ENCODE data around the gene RIMS4. TPM values are rescaled to one million over a fixed set of nuclear protein-coding genes. Genes with fewer than 3 reads are reported as not detected.

RIMS4 gene
- total RNA-seq, 1 donor from 2014 or later: 3.2 TPM

- ATAC-seq (no peak), DNase-seq (no peak)
- TF ChIP-seq CTCF (IDR thresholded peaks at IDR 0.05): no peak
- intact Hi-C loops (cut with DNase I): no loop called here
- Histone ChIP-seq H3K9me3 (no peaks in the 10 kb centered on the region), H3K27ac (peak overlapping the region; percentile 73), H3K27me3 (no peaks in the 10 kb centered on the region), H3K36me3 (no peaks in the 10 kb centered on the region), H3K4me3 (no peak overlapping the region), H3K4me1 (peaks cover 25% of the 10 kb centered on the region)
Observed at GRCh38 chr20:44703956-44704488, 106.3 kb downstream of the RIMS4 start.

DNA sequence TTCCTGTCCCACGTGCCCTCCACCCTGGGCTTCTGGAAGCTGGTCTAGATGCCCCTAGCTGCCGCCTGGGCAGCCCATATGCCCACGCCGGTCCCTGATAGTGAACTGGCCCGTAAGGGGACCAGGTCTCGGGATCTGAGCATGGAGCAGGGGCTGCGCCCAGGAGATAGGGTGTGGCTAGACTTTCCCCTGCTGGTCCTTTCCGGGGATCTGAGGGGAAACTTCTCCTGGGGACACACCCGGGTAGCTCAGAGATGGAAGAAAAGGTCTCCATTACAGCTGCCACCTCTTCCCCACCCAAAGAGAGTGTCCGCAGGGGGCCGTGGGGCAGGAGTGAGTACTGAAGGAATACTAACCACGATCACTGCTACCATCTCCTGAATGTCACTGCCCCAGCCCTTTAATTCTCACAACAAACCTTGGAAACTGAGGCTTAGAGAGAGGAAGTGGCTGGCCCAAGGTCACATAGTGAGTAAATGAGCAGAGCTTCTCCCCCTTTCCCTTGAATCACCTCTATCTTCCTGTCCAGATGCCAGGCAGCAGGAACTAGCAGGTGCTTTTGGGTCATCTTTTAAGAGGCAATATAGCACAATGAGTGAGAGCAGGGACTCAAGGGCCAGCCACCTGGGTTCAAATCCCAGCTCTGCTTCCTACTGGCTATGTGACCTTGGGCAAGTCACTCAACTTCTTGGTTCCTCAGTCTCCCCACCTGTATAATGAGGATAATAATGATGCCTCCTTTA is 107.0 kb downstream of the RIMS4 start:
- no peak for TF ChIP-seq CTCF (IDR thresholded peaks at IDR 0.05)
- H3K9me3 ChIP-seq: no peaks in the 10 kb centered on the region
- ATAC-seq (no peak), DNase-seq (no peak)
- no peaks in the 10 kb centered on the region for H3K36me3 ChIP-seq
- peak overlapping the region; percentile 73 for H3K27ac ChIP-seq
- no peak overlapping the region for H3K4me3 ChIP-seq
- no peaks in the 10 kb centered on the region for H3K27me3 ChIP-seq
- H3K4me1 ChIP-seq: peaks cover 25% of the 10 kb centered on the region
- intact Hi-C loops (cut with DNase I): no loop called here

- ATAC-seq: peak; percentile 68
- Histone ChIP-seq H3K27ac (peak overlapping the region; percentile 73), H3K4me3 (no peak overlapping the region), H3K9me3 (no peaks in the 10 kb centered on the region), H3K4me1 (peaks cover 25% of the 10 kb centered on the region), H3K27me3 (no peaks in the 10 kb centered on the region), H3K36me3 (no peaks in the 10 kb centered on the region)
- intact Hi-C loops (cut with DNase I): no loop called here
- DNase-seq: peak; percentile 80
- peak; percentile 8 for TF ChIP-seq CTCF (IDR thresholded peaks at IDR 0.05)
Observed at GRCh38 chr20:44702776-44703175, 107.6 kb downstream of the RIMS4 start.

DNA sequence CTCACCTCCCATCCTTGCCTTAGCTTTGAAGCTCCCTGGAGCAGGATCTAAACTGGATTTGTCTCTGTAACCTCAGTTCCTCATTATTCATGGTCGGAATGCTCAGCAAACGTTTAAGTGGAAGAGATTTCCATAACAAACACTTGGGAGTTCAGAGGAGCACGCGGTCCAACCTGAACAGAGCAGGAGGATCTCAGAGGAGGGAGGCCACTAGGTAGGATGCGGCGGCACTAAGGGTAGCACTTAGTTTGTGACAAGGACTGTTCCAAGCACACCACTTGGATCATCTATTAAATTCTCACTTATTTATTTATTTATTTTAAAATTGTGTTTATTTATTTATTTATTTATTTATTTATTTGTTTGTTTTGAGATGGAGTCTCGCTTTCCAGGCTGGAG is 108.5 kb downstream of the RIMS4 start:
- DNase-seq (no peak), ATAC-seq (no peak)
- Histone ChIP-seq H3K4me1 (peaks cover 25% of the 10 kb centered on the region), H3K4me3 (no peak overlapping the region), H3K36me3 (no peaks in the 10 kb centered on the region), H3K27ac (peak overlapping the region; percentile 55), H3K27me3 (no peaks in the 10 kb centered on the region), H3K9me3 (no peaks in the 10 kb centered on the region)
- intact Hi-C loops (cut with DNase I): no loop called here
- no peak for TF ChIP-seq CTCF (IDR thresholded peaks at IDR 0.05)

Other genes starting within 250 kb of the RIMS4 start
- 88.8 TPM for gene PKIG, start 228.0 kb downstream of the RIMS4 start, total RNA-seq
- 5.8 TPM for gene ADA, start 158.8 kb downstream of the RIMS4 start, total RNA-seq
- gene CCN5, start 95.2 kb downstream of the RIMS4 start, total RNA-seq: 112 TPM
- gene KCNK15, start 64.7 kb downstream of the RIMS4 start, total RNA-seq: 1.1 TPM
- gene YWHAB, start 75.2 kb upstream of the RIMS4 start, total RNA-seq: 185 TPM
- gene PABPC1L, start 99.5 kb upstream of the RIMS4 start, total RNA-seq: 46.4 TPM
- 16.0 TPM for gene TOMM34, start 149.9 kb upstream of the RIMS4 start, total RNA-seq
- 52.6 TPM for gene STK4, start 156.0 kb upstream of the RIMS4 start, total RNA-seq